OCI-LY3 (cell line): ENCODE data around the gene TBKBP1.

Experiments used
- CTCF ChIP-seq: fragments of 200-600, 300-600 bp; sonication (generic); IDR thresholded peaks from 2 replicates; pipeline ENCODE4 v1.5.1; 2014; ENCODE audit warnings: antibody characterized with exemption, low read length, low read depth
- EZH2phosphoT487 ChIP-seq: fragments of 200-600 bp; shearing (Covaris generic); IDR thresholded peaks from 2 replicates; pipeline ENCODE4 v1.6.1; 2018; ENCODE audit warnings: antibody characterized with exemption, mixed run types, low read depth

- TF ChIP-seq CTCF (no peak), EZH2phosphoT487 (no peak)
Measured at GRCh38 chr17:47678196-47678595, 15.8 kb upstream of the TBKBP1 start.
